Caco-2 (cell line): ENCODE measurements around the gene LUC7L. TPM values are rescaled to one million over a fixed set of nuclear protein-coding genes. Genes with fewer than 3 reads are reported as not detected.
A peak's percentile ranks its signal among the peaks of the same experiment; 100 is the strongest.

ENCODE experiments used
- Bru-seq: library from RNA; stranded (reverse); fragments of 400-500 nt; gene quantifications from one replicate; lab custom pipeline; 2021; lab: Mats Ljungman, UMichigan
- BruChase-seq, 2 experiments: library from RNA; stranded (reverse); fragments of 400-500 nt; gene quantifications; one replicate each; lab custom pipeline; 2021; lab: Mats Ljungman, UMichigan
- BruUV-seq: library from RNA; stranded (reverse); fragments of 400-500 nt; replicated peaks from 2 replicates; lab custom pipeline; 2021; lab: Mats Ljungman, UMichigan
- CTCF ChIA-PET: fragments of 300-600 bp; sonication (Branson Sonifier 250); formaldehyde crosslinking; loops from one replicate; lab custom pipeline; 2022; ENCODE audit warnings: antibody characterized with exemption; lab: Charles Lee
- POLR2A ChIA-PET: fragments of 300-600 bp; sonication (Branson Sonifier 250); formaldehyde crosslinking; loops from one replicate; lab custom pipeline; 2022; ENCODE audit warnings: antibody characterized with exemption; lab: Charles Lee
- DNase-seq, 2 experiments: peaks; one replicate each; pipeline versions ENCODE4 v3.0.0 to v3.0.0-alpha.2; 2020 to 2022
- H3K27me3 ChIP-seq: replicated peaks from 2 replicates; pipeline ENCODE4 v1.6.0; 2011; ENCODE audit warnings: low read length; ENCODE audit not compliant: control insufficient read depth, insufficient read depth
- H3K36me3 ChIP-seq: 2 replicates; pipeline ENCODE4 v1.5.1; 2011; ENCODE audit warnings: low read length; ENCODE audit not compliant: control insufficient read depth, insufficient read depth
- H3K4me1 ChIP-seq: fragments of 250-450 bp; sonication (Bioruptor Pico); 2 replicates; pipeline ENCODE4 v1.5.1; 2020; ENCODE audit warnings: mild to moderate bottlenecking
- H3K4me3 ChIP-seq: 2 replicates; pipeline ENCODE4 v1.5.1; 2011; ENCODE audit warnings: low read depth, mild to moderate bottlenecking, control low read depth, low read length
- H3K9me3 ChIP-seq: fragments of 250-450 bp; sonication (Bioruptor Pico); 2 replicates; pipeline ENCODE4 v1.5.1; 2020; ENCODE audit warnings: mild to moderate bottlenecking, moderate library complexity
- H3K27ac Mint-ChIP-seq: one replicate; pipeline ENCODE4 v1.8.0; 2022; ENCODE audit warnings: mixed read lengths; ENCODE audit not compliant: unreplicated experiment
- H3K27me3 Mint-ChIP-seq: one replicate; pipeline ENCODE4 v1.8.0; 2022; ENCODE audit warnings: mixed read lengths; ENCODE audit not compliant: insufficient read depth, unreplicated experiment
- H3K36me3 Mint-ChIP-seq: one replicate; pipeline ENCODE4 v1.8.0; 2022; ENCODE audit warnings: mild to moderate bottlenecking, mixed read lengths; ENCODE audit not compliant: insufficient read depth, unreplicated experiment
- H3K4me1 Mint-ChIP-seq: one replicate; pipeline ENCODE4 v1.8.0; 2022; ENCODE audit warnings: low read depth, mixed read lengths; ENCODE audit not compliant: unreplicated experiment
- H3K4me3 Mint-ChIP-seq: one replicate; pipeline ENCODE4 v1.8.0; 2022; ENCODE audit warnings: mild to moderate bottlenecking, moderate library complexity, mixed read lengths; ENCODE audit not compliant: unreplicated experiment
- H3K9me3 Mint-ChIP-seq: one replicate; pipeline ENCODE4 v1.8.0; 2022; ENCODE audit warnings: mixed read lengths; ENCODE audit not compliant: unreplicated experiment
- intact Hi-C: fragments of 100-400 bp; cut with micrococcal nuclease; formaldehyde crosslinking; loops from one replicate; pipeline ENCODE4 v1.10.0; 2022; ENCODE audit not compliant: unreplicated experiment
- long read RNA-seq: library from polyadenylated mRNA; stranded (forward); transcript quantifications from one replicate; pipeline ENCODE4 v2.0.0, GENCODE V29; 2022
- total RNA-seq: library from RNA; stranded (reverse); gene quantifications from 2 replicates; pipeline ENCODE4 v1.2.3, GENCODE V29; 2022
- TF ChIP-seq, protein P1 (sequence below), 2 experiments: fragments of 200-600 bp in 1 of 2; IDR thresholded peaks; 1 replicate in 1 of 2; 2 replicates in 1 of 2; pipeline versions ENCODE4 v1.5.1 to v1.8.0; 2011 to 2022; ENCODE audit warnings: antibody characterized with exemption in 1 of 2, control low read depth in 1 of 2, inconsistent platforms in 1 of 2, low read depth in 1 of 2, low read length in 1 of 2, mild to moderate bottlenecking in 1 of 2, moderate library complexity in 1 of 2; ENCODE audit not compliant: insufficient read depth in 1 of 2, severe bottlenecking in 1 of 2, unreplicated experiment in 1 of 2

Gene LUC7L, protein sequence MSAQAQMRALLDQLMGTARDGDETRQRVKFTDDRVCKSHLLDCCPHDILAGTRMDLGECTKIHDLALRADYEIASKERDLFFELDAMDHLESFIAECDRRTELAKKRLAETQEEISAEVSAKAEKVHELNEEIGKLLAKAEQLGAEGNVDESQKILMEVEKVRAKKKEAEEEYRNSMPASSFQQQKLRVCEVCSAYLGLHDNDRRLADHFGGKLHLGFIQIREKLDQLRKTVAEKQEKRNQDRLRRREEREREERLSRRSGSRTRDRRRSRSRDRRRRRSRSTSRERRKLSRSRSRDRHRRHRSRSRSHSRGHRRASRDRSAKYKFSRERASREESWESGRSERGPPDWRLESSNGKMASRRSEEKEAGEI
- total RNA-seq (80.7 and 86.1 TPM in 2 replicates), Bru-seq, nascent RNA (percentile 83 among the genes with signal in this experiment), BruChase-seq, experiment 1, labeled RNA remaining after a 2-hour chase (percentile 86 among the genes with signal in this experiment), BruChase-seq, experiment 2, labeled RNA remaining after a 6-hour chase (percentile 85 among the genes with signal in this experiment)
- long read RNA-seq, transcript LUC7L-204 (10 exons, 1,504 nt), result minor isoform, 5 of 89 reads
- long read RNA-seq, transcript LUC7L-202 (9 exons, 2,097 nt), result minor isoform, 6 of 89 reads
- long read RNA-seq, transcript LUC7L-201 (10 exons, 1,456 nt), result major isoform, 35 of 89 reads
- long read RNA-seq, partial matches to known transcripts, result 17 of 89 reads
- long read RNA-seq, other reads (novel, unspliced or antisense), result 23 of 89 reads

DNA sequence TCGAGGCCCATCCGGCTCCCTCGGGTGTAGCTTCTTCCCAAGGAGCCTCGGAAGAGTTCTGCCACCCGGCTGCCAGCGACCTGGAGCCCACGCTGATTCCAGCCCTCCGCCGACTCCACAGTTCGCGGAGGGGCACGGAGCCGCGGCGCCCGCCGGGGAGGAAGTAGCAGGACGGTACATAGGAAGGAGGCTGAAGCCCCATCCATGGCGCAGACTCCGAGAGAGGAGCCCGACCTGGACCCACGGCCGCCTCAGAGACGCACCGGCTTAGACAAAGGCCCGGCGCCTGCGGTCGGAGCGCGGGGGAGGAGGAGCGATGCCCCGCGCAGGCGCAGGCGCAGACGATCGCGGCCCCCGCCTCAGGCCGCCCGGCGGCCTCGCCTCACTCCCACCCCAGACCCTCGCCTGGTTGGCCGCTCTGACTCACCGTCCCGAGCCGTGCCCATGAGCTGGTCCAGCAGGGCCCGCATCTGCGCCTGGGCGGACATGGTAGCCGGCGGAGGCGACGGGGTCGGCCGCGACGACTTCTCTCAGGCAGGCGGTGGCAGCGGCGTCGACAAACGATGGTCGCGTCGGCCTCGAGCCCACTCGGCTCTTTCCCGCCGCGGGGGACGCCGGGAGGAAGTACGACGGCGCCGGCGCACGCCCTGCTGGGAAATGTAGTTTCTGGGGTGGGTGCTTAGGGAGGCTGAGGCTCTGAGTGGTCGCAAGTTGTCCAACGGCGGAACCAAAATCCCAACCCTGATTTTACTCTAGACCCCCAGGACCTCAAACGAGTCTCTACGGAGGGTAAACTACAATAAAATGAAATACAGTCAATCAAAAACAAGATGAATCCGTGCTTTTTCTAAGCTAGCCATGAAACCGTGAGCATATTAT, at the start of gene LUC7L:
Gene LUC7L, minus strand, starts transcription at position 598 of the 879 bp plus-strand sequence. Its CDS starts 110 bp downstream, at position 488.
- peak within 1 kb of the TSS; percentile 90 for H3K4me3 Mint-ChIP-seq
- H3K27me3 Mint-ChIP-seq, result no peaks in the 10 kb centered on the region
- peak within 1 kb of the TSS; percentile 93 for H3K4me3 ChIP-seq
- peak; percentile 82 to 91 for DNase-seq
- peak within 1 kb of the TSS; percentile 90 for H3K27ac Mint-ChIP-seq
- intact Hi-C loops, result loop anchor here (5.0 kb wide), 1 partner anchor 123 kb away; the partner anchor contains the start of gene AXIN1
- BruUV-seq, result TSS peak; percentile 96
- ChIA-PET POLR2A (interaction anchor here (0.8 to 2.0 kb wide), 3 partner anchors 10 to 176 kb away, joined by 3 to 8 read pairs (median 5); partner anchors contain the start of genes AXIN1, POLR3K and SNRNP25), CTCF (interaction anchor here (2.8 kb wide), 1 partner anchor 124 kb away, joined by 16 read pairs; no protein-coding TSS in a partner anchor)
- peaks cover 1% of the 10 kb centered on the region for H3K36me3 ChIP-seq
- TF ChIP-seq, protein P1, sequence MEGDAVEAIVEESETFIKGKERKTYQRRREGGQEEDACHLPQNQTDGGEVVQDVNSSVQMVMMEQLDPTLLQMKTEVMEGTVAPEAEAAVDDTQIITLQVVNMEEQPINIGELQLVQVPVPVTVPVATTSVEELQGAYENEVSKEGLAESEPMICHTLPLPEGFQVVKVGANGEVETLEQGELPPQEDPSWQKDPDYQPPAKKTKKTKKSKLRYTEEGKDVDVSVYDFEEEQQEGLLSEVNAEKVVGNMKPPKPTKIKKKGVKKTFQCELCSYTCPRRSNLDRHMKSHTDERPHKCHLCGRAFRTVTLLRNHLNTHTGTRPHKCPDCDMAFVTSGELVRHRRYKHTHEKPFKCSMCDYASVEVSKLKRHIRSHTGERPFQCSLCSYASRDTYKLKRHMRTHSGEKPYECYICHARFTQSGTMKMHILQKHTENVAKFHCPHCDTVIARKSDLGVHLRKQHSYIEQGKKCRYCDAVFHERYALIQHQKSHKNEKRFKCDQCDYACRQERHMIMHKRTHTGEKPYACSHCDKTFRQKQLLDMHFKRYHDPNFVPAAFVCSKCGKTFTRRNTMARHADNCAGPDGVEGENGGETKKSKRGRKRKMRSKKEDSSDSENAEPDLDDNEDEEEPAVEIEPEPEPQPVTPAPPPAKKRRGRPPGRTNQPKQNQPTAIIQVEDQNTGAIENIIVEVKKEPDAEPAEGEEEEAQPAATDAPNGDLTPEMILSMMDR (IDR thresholded peaks at IDR 0.05; ENCODE audit: insufficient read depth in 1 of 2, low read depth in 1 of 2, low read length in 1 of 2, severe bottlenecking in 1 of 2, unreplicated experiment in 1 of 2), result no peak
- no peaks in the 10 kb centered on the region for H3K9me3 Mint-ChIP-seq
- H3K27me3 ChIP-seq, result no peaks in the 10 kb centered on the region
- H3K4me1 Mint-ChIP-seq, result peaks cover 6% of the 10 kb centered on the region
- no peaks in the 10 kb centered on the region for H3K4me1 ChIP-seq
- H3K36me3 Mint-ChIP-seq, result peaks cover 53% of the 10 kb centered on the region
- no peaks in the 10 kb centered on the region for H3K9me3 ChIP-seq

DNA sequence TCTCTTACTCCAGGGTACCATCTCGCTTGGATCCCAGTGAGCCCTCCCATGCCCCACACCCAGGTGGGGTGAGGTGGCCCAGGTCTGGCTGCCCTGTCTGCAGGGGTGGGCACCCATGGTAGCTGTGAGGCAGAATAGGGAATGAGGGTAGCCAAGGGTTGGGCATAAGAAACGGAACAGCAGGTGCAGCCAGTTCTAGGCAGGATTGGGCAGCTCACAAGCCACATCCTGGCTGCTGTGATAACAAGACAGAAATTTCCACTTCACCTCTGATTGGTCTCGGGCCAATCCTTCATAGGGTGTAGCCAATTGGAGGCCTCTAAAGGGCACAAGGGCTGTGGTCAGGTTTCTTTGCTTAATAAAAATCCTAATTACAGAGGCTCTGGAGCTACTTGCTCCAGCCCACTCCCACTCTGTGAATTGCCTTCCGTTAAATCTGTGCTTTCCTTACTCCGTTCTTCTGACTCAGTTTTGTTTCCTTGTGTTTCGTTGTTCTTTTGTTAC, 49.7 kb upstream of the LUC7L start:
- ChIA-PET CTCF (interaction anchor here (1.1 to 1.5 kb wide), 2 partner anchors 39 to 74 kb away, joined by 3 to 8 read pairs; partner anchors contain the start of gene AXIN1), POLR2A (no interaction called here)
- BruUV-seq, result no TSS peak
- H3K36me3 ChIP-seq, result no peaks in the 10 kb centered on the region
- no peaks in the 10 kb centered on the region; the same call in 1 of the 2 replicates for H3K27me3 ChIP-seq
- H3K9me3 Mint-ChIP-seq, result no peaks in the 10 kb centered on the region
- no peak overlapping the region for H3K4me3 Mint-ChIP-seq
- intact Hi-C loops, result no loop called here
- no peaks in the 10 kb centered on the region for H3K4me1 Mint-ChIP-seq
- TF ChIP-seq, protein P1 (IDR thresholded peaks at IDR 0.05; ENCODE audit: insufficient read depth in 1 of 2, low read depth in 1 of 2, low read length in 1 of 2, severe bottlenecking in 1 of 2, unreplicated experiment in 1 of 2), result no peak
- H3K4me3 ChIP-seq, result no peak overlapping the region
- H3K4me1 ChIP-seq, result no peaks in the 10 kb centered on the region
- H3K36me3 Mint-ChIP-seq, result no peaks in the 10 kb centered on the region
- H3K27me3 Mint-ChIP-seq, result no peaks in the 10 kb centered on the region
- no peak overlapping the region for H3K27ac Mint-ChIP-seq
- DNase-seq, result peak in 1 of 2 experiments; percentile 33
- no peaks in the 10 kb centered on the region for H3K9me3 ChIP-seq
